NK-92 (cell line): ENCODE measurements around the gene APOB.

ENCODE experiments used
- DNase-seq: peaks from one replicate; lab custom pipeline; 2025; ENCODE audit not compliant: unreplicated experiment; lab: John Stamatoyannopoulos, UW

The APOB gene

GRCh38 chr2:20986024-20986939 lies 57.6 kb downstream of the APOB start:
- no peak for DNase-seq

GRCh38 chr2:20985062-20985461 lies 58.8 kb downstream of the APOB start:
- no peak for DNase-seq

- no peak for DNase-seq
Observed at GRCh38 chr2:20984408-20984807, 59.5 kb downstream of the APOB start.

- no peak for DNase-seq
Observed at GRCh38 chr2:20983844-20984243, 60.0 kb downstream of the APOB start.

- DNase-seq = no peak
Observed at GRCh38 chr2:20982861-20983260, 61.0 kb downstream of the APOB start.

- no peak for DNase-seq
Observed at GRCh38 chr2:20977520-20978180, 66.2 kb downstream of the APOB start.

- DNase-seq = no peak
Observed at GRCh38 chr2:20976527-20976926, 67.3 kb downstream of the APOB start.

- DNase-seq = no peak
Observed at GRCh38 chr2:20972792-20973565, 70.9 kb downstream of the APOB start.

- DNase-seq = no peak
Observed at GRCh38 chr2:20972110-20972509, 71.8 kb downstream of the APOB start.

GRCh38 chr2:20970068-20970467 lies 73.8 kb downstream of the APOB start:
- DNase-seq = no peak

- DNase-seq = no peak
Observed at GRCh38 chr2:20966061-20966595, 77.7 kb downstream of the APOB start.

GRCh38 chr2:20965221-20965620 lies 78.7 kb downstream of the APOB start:
- DNase-seq = no peak

- DNase-seq = no peak
Observed at GRCh38 chr2:20963867-20964266, 80.0 kb downstream of the APOB start.

GRCh38 chr2:20962939-20963557 lies 80.8 kb downstream of the APOB start:
- no peak for DNase-seq

GRCh38 chr2:20961858-20962257 lies 82.0 kb downstream of the APOB start:
- DNase-seq = no peak

- no peak for DNase-seq
Observed at GRCh38 chr2:20960003-20960402, 83.9 kb downstream of the APOB start.

- DNase-seq = no peak
Observed at GRCh38 chr2:20959252-20959651, 84.6 kb downstream of the APOB start.

- no peak for DNase-seq
Observed at GRCh38 chr2:20957788-20958525, 85.9 kb downstream of the APOB start.

GRCh38 chr2:20955277-20956026 lies 88.4 kb downstream of the APOB start:
- DNase-seq = no peak
